Measurements from ENCODE around the gene C1D.
"Not testable (repeated sequence)": the region's sequence is repeated elsewhere in the genome, so short reads cannot be mapped to it uniquely, and the experiment has no call there.

C1D gene

GRCh38 chr2:68062680-68063387 lies at the start of gene C1D:
TSS of gene C1D (minus strand) at chr2:68063004. CDS start at chr2:68047310, 15,694 bp downstream.
- DNase-seq (ENCODE audit: low read depth), result peak; percentile 90

- DNase-seq (ENCODE audit: low read depth), result no peak
Observed at GRCh38 chr2:68110102-68110501, 47.3 kb upstream of the C1D start.

GRCh38 chr2:68108120-68108519 lies 45.3 kb upstream of the C1D start:
- no peak for DNase-seq (ENCODE audit: low read depth)

GRCh38 chr2:68107475-68107874 lies 44.7 kb upstream of the C1D start:
- DNase-seq (ENCODE audit: low read depth), result no peak

GRCh38 chr2:68104111-68104835 lies 41.5 kb upstream of the C1D start:
- DNase-seq (ENCODE audit: low read depth), result no peak

GRCh38 chr2:68103709-68104055 lies 40.9 kb upstream of the C1D start:
- no peak for DNase-seq (ENCODE audit: low read depth)

- DNase-seq (ENCODE audit: low read depth), result no peak
Observed at GRCh38 chr2:68103030-68103708, 40.4 kb upstream of the C1D start.

GRCh38 chr2:68100189-68100588 lies 37.4 kb upstream of the C1D start:
- no peak for DNase-seq (ENCODE audit: low read depth)

- DNase-seq (ENCODE audit: low read depth), result no peak
Observed at GRCh38 chr2:68099260-68099659, 36.5 kb upstream of the C1D start.

GRCh38 chr2:68098291-68098797 lies 35.5 kb upstream of the C1D start:
- DNase-seq (ENCODE audit: low read depth), result no peak

GRCh38 chr2:68094111-68094510 lies 31.3 kb upstream of the C1D start:
- no peak for DNase-seq (ENCODE audit: low read depth)

- no peak for DNase-seq (ENCODE audit: low read depth)
Observed at GRCh38 chr2:68093634-68094033, 30.8 kb upstream of the C1D start.

GRCh38 chr2:68091439-68092034 lies 28.7 kb upstream of the C1D start:
- DNase-seq (ENCODE audit: low read depth), result no peak

- no peak for DNase-seq (ENCODE audit: low read depth)
Observed at GRCh38 chr2:68089961-68090360, 27.2 kb upstream of the C1D start.

- DNase-seq (ENCODE audit: low read depth), result no peak
Observed at GRCh38 chr2:68088940-68089339, 26.1 kb upstream of the C1D start.

GRCh38 chr2:68086166-68086565 lies 23.4 kb upstream of the C1D start:
- DNase-seq (ENCODE audit: low read depth), result no peak

GRCh38 chr2:68083346-68083745 lies 20.5 kb upstream of the C1D start:
- no peak for DNase-seq (ENCODE audit: low read depth)

GRCh38 chr2:68074050-68074449 lies 11.2 kb upstream of the C1D start:
- DNase-seq (ENCODE audit: low read depth), result no peak

GRCh38 chr2:68063797-68064646 lies 1.2 kb upstream of the C1D start:
- DNase-seq (ENCODE audit: low read depth), result not testable (repeated sequence)

- no peak for DNase-seq (ENCODE audit: low read depth)
Observed at GRCh38 chr2:68060652-68061051, 2.2 kb downstream of the C1D start.

GRCh38 chr2:68059784-68060525 lies 2.8 kb downstream of the C1D start:
- no peak for DNase-seq (ENCODE audit: low read depth)
